Neural progenitor cell (in vitro differentiated cells): Measurements from ENCODE around the gene BRAT1. TPM values are rescaled to one million over a fixed set of nuclear protein-coding genes. Genes with fewer than 3 reads are reported as not detected.

Source experiments
- DNase-seq: peaks from one replicate; pipeline ENCODE4 v3.0.0-alpha.2; 2016; ENCODE audit warnings: low spot score
- H2AFZ ChIP-seq: fragments of 200-600 bp; sonication (generic); replicated peaks from 2 replicates; pipeline ENCODE4 v1.6.1; 2016; ENCODE audit warnings: antibody characterized with exemption
- H3F3A ChIP-seq: fragments of 200-600 bp; sonication (generic); 2 replicates; pipeline ENCODE4 v1.6.1; 2016; ENCODE audit warnings: antibody characterized with exemption, low read depth
- H3K27ac ChIP-seq: fragments of 200-600 bp; sonication (generic); 2 replicates; pipeline ENCODE4 v1.5.1; 2016; ENCODE audit warnings: mild to moderate bottlenecking
- H3K27me3 ChIP-seq: fragments of 200-600 bp; sonication (generic); 2 replicates; pipeline ENCODE4 v1.6.1; 2016; ENCODE audit warnings: mild to moderate bottlenecking, moderate library complexity
- H3K36me3 ChIP-seq: fragments of 200-600 bp; sonication (generic); 2 replicates; pipeline ENCODE4 v1.5.1; 2016
- H3K4me1 ChIP-seq: fragments of 200-600 bp; sonication (generic); 2 replicates; pipeline ENCODE4 v1.6.1; 2016; ENCODE audit warnings: mixed run types
- H3K4me2 ChIP-seq: fragments of 200-600 bp; sonication (generic); 2 replicates; pipeline ENCODE4 v1.6.1; 2016
- H3K4me3 ChIP-seq: fragments of 200-600 bp; sonication (generic); 2 replicates; pipeline ENCODE4 v1.5.1; 2016
- H3K79me2 ChIP-seq: fragments of 200-600 bp; sonication (generic); 2 replicates; pipeline ENCODE4 v1.6.1; 2016; ENCODE audit warnings: low read depth
- H3K9ac ChIP-seq: fragments of 200-600 bp; sonication (generic); 2 replicates; pipeline ENCODE4 v1.6.1; 2016
- H3K9me3 ChIP-seq: fragments of 200-600 bp; sonication (generic); 2 replicates; pipeline ENCODE4 v1.5.1; 2016; ENCODE audit warnings: low read depth
- H4K20me1 ChIP-seq: fragments of 200-600 bp; sonication (generic); 2 replicates; pipeline ENCODE4 v1.6.1; 2016; ENCODE audit warnings: low read depth
- H3K27ac Mint-ChIP-seq: 3 replicates; pipeline ENCODE4 v1.8.0; 2021; ENCODE audit warnings: mixed read lengths
- H3K27me3 Mint-ChIP-seq: 2 replicates; pipeline ENCODE4 v1.8.0; 2022; ENCODE audit warnings: low read depth, mild to moderate bottlenecking, inconsistent platforms, moderate library complexity, mixed read lengths; ENCODE audit not compliant: insufficient read depth
- H3K36me3 Mint-ChIP-seq: 3 replicates; pipeline ENCODE4 v1.8.0; 2021; ENCODE audit warnings: mixed read lengths
- H3K4me1 Mint-ChIP-seq: 3 replicates; pipeline ENCODE4 v1.8.0; 2021; ENCODE audit warnings: mixed read lengths
- H3K4me3 Mint-ChIP-seq: 3 replicates; pipeline ENCODE4 v1.8.0; 2021; ENCODE audit warnings: mild to moderate bottlenecking, moderate library complexity, mixed read lengths
- H3K9me3 Mint-ChIP-seq: 3 replicates; pipeline ENCODE4 v1.8.0; 2020; ENCODE audit warnings: mixed read lengths
- CTCF ChIP-seq: fragments of 200-600 bp; sonication (generic); IDR thresholded peaks from 2 replicates; pipeline ENCODE4 v1.5.1; 2017; ENCODE audit warnings: antibody characterized with exemption, mild to moderate bottlenecking
- EZH2 ChIP-seq: fragments of 200-600 bp; sonication (generic); IDR thresholded peaks from 2 replicates; pipeline ENCODE4 v1.6.1; 2017; ENCODE audit warnings: antibody characterized with exemption, mild to moderate bottlenecking, moderate library complexity
- EZH2phosphoT487 ChIP-seq: fragments of 200-600 bp; sonication (generic); IDR thresholded peaks from 2 replicates; pipeline ENCODE4 v1.6.1; 2017; ENCODE audit warnings: antibody characterized with exemption
- total RNA-seq: library from RNA; depleted of rRNA; stranded (reverse); fragments of >200 nt; gene quantifications from 2 replicates; pipeline ENCODE4 v1.2.3, GENCODE V29; 2015; ENCODE audit warnings: low replicate concordance

BRAT1 gene
- total RNA-seq, 1 donor from 2014 or later, result 9.3 TPM

GRCh38 chr7:2516194-2516555, 39.1 kb downstream of the BRAT1 start:
- Histone ChIP-seq H4K20me1 (peaks cover 12% of the 10 kb centered on the region), H3K27ac (no peak overlapping the region), H3K4me1 (peaks cover 48% of the 10 kb centered on the region), H3K4me3 (no peak overlapping the region), H3K79me2 (peaks cover 13% of the 10 kb centered on the region), H3K27me3 (peaks cover 10% of the 10 kb centered on the region), H3F3A (peaks cover 21% of the 10 kb centered on the region), H3K4me2 (no peak overlapping the region), H3K9ac (no peak overlapping the region), H3K9me3 (no peaks in the 10 kb centered on the region), H2AFZ (no peak overlapping the region), H3K36me3 (no peaks in the 10 kb centered on the region)
- Mint-ChIP-seq H3K27ac (peak overlapping the region; percentile 79), H3K27me3 (peaks cover 11% of the 10 kb centered on the region), H3K36me3 (no peaks in the 10 kb centered on the region), H3K9me3 (no peaks in the 10 kb centered on the region), H3K4me1 (peaks cover 41% of the 10 kb centered on the region), H3K4me3 (no peak overlapping the region)
- TF ChIP-seq EZH2, result no peak
- TF ChIP-seq EZH2phosphoT487, result no peak
- no peak for TF ChIP-seq CTCF
- no peak for DNase-seq

- Histone ChIP-seq H3F3A (peaks cover 21% of the 10 kb centered on the region), H3K4me3 (no peak overlapping the region), H4K20me1 (peaks cover 7% of the 10 kb centered on the region), H3K27me3 (peaks cover 10% of the 10 kb centered on the region), H3K9me3 (no peaks in the 10 kb centered on the region), H3K79me2 (peaks cover 7% of the 10 kb centered on the region), H3K9ac (no peak overlapping the region), H3K4me1 (peaks cover 51% of the 10 kb centered on the region), H3K36me3 (no peaks in the 10 kb centered on the region), H3K4me2 (no peak overlapping the region), H3K27ac (no peak overlapping the region), H2AFZ (no peak overlapping the region)
- Mint-ChIP-seq H3K27ac (no peak overlapping the region), H3K4me1 (peaks cover 39% of the 10 kb centered on the region), H3K4me3 (no peak overlapping the region), H3K36me3 (no peaks in the 10 kb centered on the region), H3K9me3 (no peaks in the 10 kb centered on the region), H3K27me3 (peaks cover 11% of the 10 kb centered on the region)
- no peak for DNase-seq
- no peak for TF ChIP-seq EZH2
- no peak for TF ChIP-seq EZH2phosphoT487
- TF ChIP-seq CTCF, result no peak
Observed at GRCh38 chr7:2515424-2516193, 39.7 kb downstream of the BRAT1 start.

- H4K20me1 ChIP-seq, result no peaks in the 10 kb centered on the region
- Mint-ChIP-seq H3K36me3 (no peaks in the 10 kb centered on the region), H3K4me3 (no peak overlapping the region), H3K4me1 (peaks cover 36% of the 10 kb centered on the region), H3K27me3 (peaks cover 11% of the 10 kb centered on the region), H3K27ac (no peak overlapping the region), H3K9me3 (no peaks in the 10 kb centered on the region)
- H3K27me3 ChIP-seq, result peaks cover 10% of the 10 kb centered on the region
- H3K9ac ChIP-seq, result no peak overlapping the region
- TF ChIP-seq CTCF (no peak), EZH2 (no peak), EZH2phosphoT487 (no peak)
- H3K9me3 ChIP-seq, result no peaks in the 10 kb centered on the region
- H3K79me2 ChIP-seq, result no peaks in the 10 kb centered on the region
- DNase-seq, result no peak
- H3K4me1 ChIP-seq, result peaks cover 54% of the 10 kb centered on the region
- H2AFZ ChIP-seq, result no peak overlapping the region
- H3K36me3 ChIP-seq, result no peaks in the 10 kb centered on the region
- no peak overlapping the region for H3K4me2 ChIP-seq
- peaks cover 21% of the 10 kb centered on the region for H3F3A ChIP-seq
- no peak overlapping the region for H3K27ac ChIP-seq
- no peak overlapping the region for H3K4me3 ChIP-seq
Observed at GRCh38 chr7:2514473-2515423, 40.6 kb downstream of the BRAT1 start.
